SK-N-SH treated with all-trans-retinoic acid at 6 μM for 48 hours (cell line): ENCODE data around the gene PUSL1.

ENCODE experiments used
- ATAC-seq: fragments of 200-7000 bp; cut with Tn5 transposase; 3 replicates; pipeline ENCODE4 v1.9.1; 2020; ENCODE audit warnings: mild to moderate bottlenecking, moderate library complexity
- ARNTL ChIP-seq: fragments of 450-650 bp; formaldehyde crosslinking; IDR thresholded peaks from 2 replicates; pipeline ENCODE4 v1.5.0; 2020; ENCODE audit warnings: low read depth, mild to moderate bottlenecking, moderate library complexity, borderline replicate concordance
- BACH2 ChIP-seq: fragments of 250-450 bp; sonication (Bioruptor Pico); IDR thresholded peaks from 2 replicates; pipeline ENCODE4 v1.9.0; 2021; ENCODE audit warnings: mild to moderate bottlenecking, borderline replicate concordance
- CSDC2 ChIP-seq: fragments of 250-450 bp; sonication (Bioruptor Pico); IDR thresholded peaks from 2 replicates; pipeline ENCODE4 v1.5.0; 2020; ENCODE audit warnings: mild to moderate bottlenecking, moderate library complexity
- ESRRG ChIP-seq: fragments of 250-450 bp; sonication (Bioruptor Pico); IDR thresholded peaks from 2 replicates; pipeline ENCODE4 v1.6.1; 2021; ENCODE audit warnings: mild to moderate bottlenecking
- GLIS3 ChIP-seq: fragments of 250-450 bp; sonication (Bioruptor Pico); IDR thresholded peaks from 2 replicates; pipeline ENCODE4 v1.5.0; 2020; ENCODE audit warnings: mild to moderate bottlenecking, moderate library complexity
- OSR1 ChIP-seq: fragments of 250-450 bp; sonication (Bioruptor Pico); IDR thresholded peaks from 2 replicates; pipeline ENCODE4 v1.8.0; 2022; ENCODE audit warnings: moderate library complexity, mild to moderate bottlenecking, inconsistent platforms
- PPARA ChIP-seq: fragments of 250-450 bp; sonication (Bioruptor Pico); IDR thresholded peaks from 2 replicates; pipeline ENCODE4 v1.5.0; 2020; ENCODE audit warnings: mild to moderate bottlenecking, borderline replicate concordance
- RARB ChIP-seq: fragments of 250-450 bp; sonication (Bioruptor Pico); IDR thresholded peaks from 2 replicates; pipeline ENCODE4 v1.8.0; 2021; ENCODE audit warnings: mild to moderate bottlenecking, moderate library complexity
- SNAI2 ChIP-seq: fragments of 250-450 bp; sonication (Bioruptor Pico); IDR thresholded peaks from 2 replicates; pipeline ENCODE4 v1.5.0; 2020; ENCODE audit warnings: mild to moderate bottlenecking, moderate library complexity
- TCF4 ChIP-seq: fragments of 250-450 bp; sonication (Bioruptor Pico); IDR thresholded peaks from 2 replicates; pipeline ENCODE4 v1.8.0; 2021; ENCODE audit warnings: mild to moderate bottlenecking, moderate library complexity, borderline replicate concordance
- TOX ChIP-seq: fragments of 250-450 bp; sonication (Bioruptor Pico); IDR thresholded peaks from 2 replicates; pipeline ENCODE4 v1.8.0; 2021; ENCODE audit warnings: mild to moderate bottlenecking, moderate library complexity, borderline replicate concordance
- ZC3H10 ChIP-seq: fragments of 250-450 bp; sonication (Bioruptor Pico); IDR thresholded peaks from 2 replicates; pipeline ENCODE4 v1.5.1; 2021; ENCODE audit warnings: mild to moderate bottlenecking, moderate library complexity
- ZFP3 ChIP-seq: fragments of 250-450 bp; sonication (Bioruptor Pico); IDR thresholded peaks from 2 replicates; pipeline ENCODE4 v1.5.0; 2020; ENCODE audit warnings: mild to moderate bottlenecking, moderate library complexity
- ZNF565 ChIP-seq: fragments of 450-650 bp; formaldehyde crosslinking; conservative IDR thresholded peaks from 2 replicates; pipeline ENCODE4 v1.5.0; 2020; ENCODE audit warnings: low read depth, mild to moderate bottlenecking, moderate library complexity
- ZNF70 ChIP-seq: fragments of 450-650 bp; formaldehyde crosslinking; IDR thresholded peaks from 2 replicates; pipeline ENCODE4 v1.5.0; 2020; ENCODE audit warnings: mild to moderate bottlenecking, moderate library complexity
- ZNF8 ChIP-seq: fragments of 450-650 bp; formaldehyde crosslinking; IDR thresholded peaks from 2 replicates; pipeline ENCODE4 v1.5.0; 2020; ENCODE audit warnings: mild to moderate bottlenecking, moderate library complexity
- TF ChIP-seq, protein P1 (sequence below): fragments of 250-450 bp; sonication (Bioruptor Pico); IDR thresholded peaks from 2 replicates; pipeline ENCODE4 v1.5.1; 2021; ENCODE audit warnings: mild to moderate bottlenecking, moderate library complexity
- TF ChIP-seq, protein P2 (sequence below): fragments of 250-450 bp; sonication (Bioruptor Pico); IDR thresholded peaks from 2 replicates; pipeline ENCODE4 v1.8.0; 2020; ENCODE audit warnings: mild to moderate bottlenecking, moderate library complexity, borderline replicate concordance
- TF ChIP-seq, protein P3 (sequence below): fragments of 250-450 bp; sonication (Bioruptor Pico); IDR thresholded peaks from 2 replicates; pipeline ENCODE4 v1.5.0; 2020; ENCODE audit warnings: mild to moderate bottlenecking, moderate library complexity
- TF ChIP-seq, protein P4 (sequence below): fragments of 250-450 bp; sonication (Bioruptor Pico); IDR thresholded peaks from 2 replicates; pipeline ENCODE4 v1.8.0; 2021; ENCODE audit warnings: low read depth, mild to moderate bottlenecking, moderate library complexity, borderline replicate concordance

PUSL1 gene

DNA sequence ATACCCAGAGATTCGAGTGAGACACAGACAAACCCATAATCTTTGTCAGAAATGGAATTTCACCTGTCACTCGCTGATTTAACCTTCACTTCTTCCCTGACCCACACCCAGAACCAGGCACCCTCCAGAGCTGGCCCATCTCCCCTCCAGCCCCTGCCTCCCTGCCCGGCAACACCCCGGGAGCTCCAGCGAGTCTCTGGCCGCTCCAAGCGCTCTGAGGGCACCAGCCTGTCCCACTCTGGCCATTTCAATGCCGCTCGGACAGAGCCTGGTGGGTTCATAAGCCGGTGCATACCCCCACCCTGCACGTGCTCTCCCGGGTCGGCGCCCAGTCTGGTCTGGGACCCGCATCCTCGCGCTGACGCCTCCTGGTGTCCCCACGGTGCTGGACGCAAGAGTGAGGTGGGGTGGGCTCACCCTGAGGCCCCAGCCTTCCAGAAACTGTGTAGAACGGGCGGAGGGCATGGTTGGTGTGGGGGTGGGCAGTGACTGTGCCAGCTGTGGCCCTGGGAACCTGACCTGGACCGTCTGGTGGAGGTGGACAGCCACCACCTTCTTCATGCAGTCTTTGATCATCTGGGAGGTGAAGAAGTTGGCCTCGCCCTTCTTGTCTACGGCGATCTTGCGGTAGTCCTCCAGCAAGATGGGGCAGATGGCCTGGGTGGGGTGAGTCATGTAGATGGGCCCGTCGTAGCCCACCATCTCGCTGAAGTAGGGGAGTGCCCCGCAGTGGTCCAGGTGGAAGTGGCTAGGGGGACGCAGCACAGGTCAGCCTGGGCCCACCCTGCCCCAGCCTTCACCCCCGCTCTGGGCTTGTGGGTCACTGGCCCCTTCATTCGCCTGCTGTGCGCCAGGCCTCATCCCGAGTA lies 10.6 kb downstream of the PUSL1 start:
- TF ChIP-seq RARB (CRISPR knock-in tag) (no peak), ZFP3 (no peak), ZNF8 (CRISPR knock-in tag) (no peak), CSDC2 (CRISPR knock-in tag) (no peak), SNAI2 (no peak), ARNTL (CRISPR knock-in tag) (no peak), BACH2 (CRISPR knock-in tag) (no peak), GLIS3 (no peak), ZNF70 (CRISPR knock-in tag) (no peak), ZNF565 (no peak), ZC3H10 (CRISPR knock-in tag) (no peak), ESRRG (CRISPR knock-in tag) (no peak), TOX (CRISPR knock-in tag) (no peak), PPARA (CRISPR knock-in tag) (no peak), TCF4 (no peak), OSR1 (CRISPR knock-in tag) (no peak)
- TF ChIP-seq, protein P1, sequence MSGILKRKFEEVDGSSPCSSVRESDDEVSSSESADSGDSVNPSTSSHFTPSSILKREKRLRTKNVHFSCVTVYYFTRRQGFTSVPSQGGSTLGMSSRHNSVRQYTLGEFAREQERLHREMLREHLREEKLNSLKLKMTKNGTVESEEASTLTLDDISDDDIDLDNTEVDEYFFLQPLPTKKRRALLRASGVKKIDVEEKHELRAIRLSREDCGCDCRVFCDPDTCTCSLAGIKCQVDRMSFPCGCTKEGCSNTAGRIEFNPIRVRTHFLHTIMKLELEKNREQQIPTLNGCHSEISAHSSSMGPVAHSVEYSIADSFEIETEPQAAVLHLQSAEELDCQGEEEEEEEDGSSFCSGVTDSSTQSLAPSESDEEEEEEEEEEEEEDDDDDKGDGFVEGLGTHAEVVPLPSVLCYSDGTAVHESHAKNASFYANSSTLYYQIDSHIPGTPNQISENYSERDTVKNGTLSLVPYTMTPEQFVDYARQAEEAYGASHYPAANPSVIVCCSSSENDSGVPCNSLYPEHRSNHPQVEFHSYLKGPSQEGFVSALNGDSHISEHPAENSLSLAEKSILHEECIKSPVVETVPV (CRISPR knock-in tag) = no peak
- TF ChIP-seq, protein P2, sequence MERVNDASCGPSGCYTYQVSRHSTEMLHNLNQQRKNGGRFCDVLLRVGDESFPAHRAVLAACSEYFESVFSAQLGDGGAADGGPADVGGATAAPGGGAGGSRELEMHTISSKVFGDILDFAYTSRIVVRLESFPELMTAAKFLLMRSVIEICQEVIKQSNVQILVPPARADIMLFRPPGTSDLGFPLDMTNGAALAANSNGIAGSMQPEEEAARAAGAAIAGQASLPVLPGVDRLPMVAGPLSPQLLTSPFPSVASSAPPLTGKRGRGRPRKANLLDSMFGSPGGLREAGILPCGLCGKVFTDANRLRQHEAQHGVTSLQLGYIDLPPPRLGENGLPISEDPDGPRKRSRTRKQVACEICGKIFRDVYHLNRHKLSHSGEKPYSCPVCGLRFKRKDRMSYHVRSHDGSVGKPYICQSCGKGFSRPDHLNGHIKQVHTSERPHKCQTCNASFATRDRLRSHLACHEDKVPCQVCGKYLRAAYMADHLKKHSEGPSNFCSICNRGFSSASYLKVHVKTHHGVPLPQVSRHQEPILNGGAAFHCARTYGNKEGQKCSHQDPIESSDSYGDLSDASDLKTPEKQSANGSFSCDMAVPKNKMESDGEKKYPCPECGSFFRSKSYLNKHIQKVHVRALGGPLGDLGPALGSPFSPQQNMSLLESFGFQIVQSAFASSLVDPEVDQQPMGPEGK (CRISPR knock-in tag) = no peak
- TF ChIP-seq, protein P3, sequence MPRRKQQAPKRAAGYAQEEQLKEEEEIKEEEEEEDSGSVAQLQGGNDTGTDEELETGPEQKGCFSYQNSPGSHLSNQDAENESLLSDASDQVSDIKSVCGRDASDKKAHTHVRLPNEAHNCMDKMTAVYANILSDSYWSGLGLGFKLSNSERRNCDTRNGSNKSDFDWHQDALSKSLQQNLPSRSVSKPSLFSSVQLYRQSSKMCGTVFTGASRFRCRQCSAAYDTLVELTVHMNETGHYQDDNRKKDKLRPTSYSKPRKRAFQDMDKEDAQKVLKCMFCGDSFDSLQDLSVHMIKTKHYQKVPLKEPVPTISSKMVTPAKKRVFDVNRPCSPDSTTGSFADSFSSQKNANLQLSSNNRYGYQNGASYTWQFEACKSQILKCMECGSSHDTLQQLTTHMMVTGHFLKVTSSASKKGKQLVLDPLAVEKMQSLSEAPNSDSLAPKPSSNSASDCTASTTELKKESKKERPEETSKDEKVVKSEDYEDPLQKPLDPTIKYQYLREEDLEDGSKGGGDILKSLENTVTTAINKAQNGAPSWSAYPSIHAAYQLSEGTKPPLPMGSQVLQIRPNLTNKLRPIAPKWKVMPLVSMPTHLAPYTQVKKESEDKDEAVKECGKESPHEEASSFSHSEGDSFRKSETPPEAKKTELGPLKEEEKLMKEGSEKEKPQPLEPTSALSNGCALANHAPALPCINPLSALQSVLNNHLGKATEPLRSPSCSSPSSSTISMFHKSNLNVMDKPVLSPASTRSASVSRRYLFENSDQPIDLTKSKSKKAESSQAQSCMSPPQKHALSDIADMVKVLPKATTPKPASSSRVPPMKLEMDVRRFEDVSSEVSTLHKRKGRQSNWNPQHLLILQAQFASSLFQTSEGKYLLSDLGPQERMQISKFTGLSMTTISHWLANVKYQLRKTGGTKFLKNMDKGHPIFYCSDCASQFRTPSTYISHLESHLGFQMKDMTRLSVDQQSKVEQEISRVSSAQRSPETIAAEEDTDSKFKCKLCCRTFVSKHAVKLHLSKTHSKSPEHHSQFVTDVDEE (CRISPR knock-in tag) = no peak
- TF ChIP-seq, protein P4, sequence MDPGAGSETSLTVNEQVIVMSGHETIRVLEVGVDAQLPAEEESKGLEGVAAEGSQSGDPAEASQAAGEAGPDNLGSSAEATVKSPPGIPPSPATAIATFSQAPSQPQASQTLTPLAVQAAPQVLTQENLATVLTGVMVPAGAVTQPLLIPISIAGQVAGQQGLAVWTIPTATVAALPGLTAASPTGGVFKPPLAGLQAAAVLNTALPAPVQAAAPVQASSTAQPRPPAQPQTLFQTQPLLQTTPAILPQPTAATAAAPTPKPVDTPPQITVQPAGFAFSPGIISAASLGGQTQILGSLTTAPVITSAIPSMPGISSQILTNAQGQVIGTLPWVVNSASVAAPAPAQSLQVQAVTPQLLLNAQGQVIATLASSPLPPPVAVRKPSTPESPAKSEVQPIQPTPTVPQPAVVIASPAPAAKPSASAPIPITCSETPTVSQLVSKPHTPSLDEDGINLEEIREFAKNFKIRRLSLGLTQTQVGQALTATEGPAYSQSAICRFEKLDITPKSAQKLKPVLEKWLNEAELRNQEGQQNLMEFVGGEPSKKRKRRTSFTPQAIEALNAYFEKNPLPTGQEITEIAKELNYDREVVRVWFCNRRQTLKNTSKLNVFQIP = no peak
- no peak; the same call in 2 of the 3 replicates for ATAC-seq

DNA sequence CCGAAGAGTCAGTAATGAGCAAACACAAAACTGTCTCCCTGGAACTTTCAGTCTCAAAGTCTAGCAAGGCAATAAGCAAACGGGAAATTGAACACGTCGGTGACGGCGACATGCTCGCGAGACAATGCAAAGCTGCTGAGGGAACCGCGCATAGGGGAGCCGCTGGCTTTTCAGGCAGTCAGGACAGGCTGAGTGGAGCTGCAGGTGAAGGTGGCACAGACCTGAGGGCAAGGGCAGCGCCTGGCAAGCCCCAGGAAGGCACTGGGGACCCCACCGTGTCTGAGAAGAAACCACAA lies 11.2 kb downstream of the PUSL1 start:
- ATAC-seq = no peak

More for the DNA sequence above, 11.2 kb downstream of the PUSL1 start:
- TF ChIP-seq, protein P2 (CRISPR knock-in tag) = no peak
- no peak for TF ChIP-seq ZNF70 (CRISPR knock-in tag)
- TF ChIP-seq ARNTL (CRISPR knock-in tag) = no peak
